ENCODE measurements around the gene IZUMO3. TPM values are rescaled to one million over a fixed set of nuclear protein-coding genes. Genes with fewer than 3 reads are reported as not detected.

Gene IZUMO3
- total RNA-seq, 1 experiment from 2014 or later: not detected

DNA sequence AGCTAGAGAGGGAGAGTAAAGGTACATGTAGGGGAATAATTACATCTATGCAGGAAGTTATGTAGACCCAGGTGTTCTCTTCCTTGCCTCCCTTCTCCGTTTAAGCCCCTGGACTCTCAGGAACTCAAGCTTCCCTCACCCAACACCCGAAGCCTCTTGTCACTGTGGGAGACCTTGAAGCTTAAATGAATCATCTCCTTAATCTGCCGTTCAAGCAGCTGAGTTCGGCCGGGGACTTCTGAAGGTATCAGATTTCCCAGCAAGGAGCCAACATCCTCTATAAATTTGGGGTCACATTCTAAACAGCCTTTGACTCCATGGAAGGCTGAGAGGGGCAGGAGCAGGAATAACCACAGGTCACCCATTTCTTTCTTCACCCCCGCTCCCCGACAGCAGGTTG is 412 bp downstream of the IZUMO3 start:
- H3K4me3 ChIP-seq (ENCODE audit: low read depth, low read length, poor library complexity, severe bottlenecking): no peak overlapping the region
- no peak overlapping the region for H3K27ac ChIP-seq (ENCODE audit: low read depth, low read length, poor library complexity, severe bottlenecking)
- no peak for TF ChIP-seq EZH2 (IDR thresholded peaks at IDR 0.05; ENCODE audit: borderline replicate concordance, low read depth, low read length, poor library complexity, severe bottlenecking)
- TF ChIP-seq, protein P1, sequence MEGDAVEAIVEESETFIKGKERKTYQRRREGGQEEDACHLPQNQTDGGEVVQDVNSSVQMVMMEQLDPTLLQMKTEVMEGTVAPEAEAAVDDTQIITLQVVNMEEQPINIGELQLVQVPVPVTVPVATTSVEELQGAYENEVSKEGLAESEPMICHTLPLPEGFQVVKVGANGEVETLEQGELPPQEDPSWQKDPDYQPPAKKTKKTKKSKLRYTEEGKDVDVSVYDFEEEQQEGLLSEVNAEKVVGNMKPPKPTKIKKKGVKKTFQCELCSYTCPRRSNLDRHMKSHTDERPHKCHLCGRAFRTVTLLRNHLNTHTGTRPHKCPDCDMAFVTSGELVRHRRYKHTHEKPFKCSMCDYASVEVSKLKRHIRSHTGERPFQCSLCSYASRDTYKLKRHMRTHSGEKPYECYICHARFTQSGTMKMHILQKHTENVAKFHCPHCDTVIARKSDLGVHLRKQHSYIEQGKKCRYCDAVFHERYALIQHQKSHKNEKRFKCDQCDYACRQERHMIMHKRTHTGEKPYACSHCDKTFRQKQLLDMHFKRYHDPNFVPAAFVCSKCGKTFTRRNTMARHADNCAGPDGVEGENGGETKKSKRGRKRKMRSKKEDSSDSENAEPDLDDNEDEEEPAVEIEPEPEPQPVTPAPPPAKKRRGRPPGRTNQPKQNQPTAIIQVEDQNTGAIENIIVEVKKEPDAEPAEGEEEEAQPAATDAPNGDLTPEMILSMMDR (conservative IDR thresholded peaks at IDR 0.05; ENCODE audit: low read depth, low read length): no peak
- H3K36me3 ChIP-seq (ENCODE audit: insufficient read depth, low read length, poor library complexity, severe bottlenecking): no peaks in the 10 kb centered on the region
- H3K27me3 ChIP-seq (replicated peaks; ENCODE audit: insufficient read depth, low read depth, low read length, poor library complexity): no peaks in the 10 kb centered on the region
- DNase-seq (ENCODE audit: low spot score): no peak
- POLR2A ChIA-PET (ENCODE audit: low non-redundant PET): no interaction called here
- H3K9me3 ChIP-seq (ENCODE audit: low read depth, low read length, poor library complexity, severe bottlenecking): no peaks in the 10 kb centered on the region
- CTCF ChIA-PET: no interaction called here
- intact Hi-C loops (cut with micrococcal nuclease; ENCODE audit: unreplicated experiment): no loop called here
- BruUV-seq (replicated peaks): no TSS peak
- no peaks in the 10 kb centered on the region for H3K4me1 ChIP-seq (ENCODE audit: insufficient read depth, low read length, poor library complexity, severe bottlenecking)

DNA sequence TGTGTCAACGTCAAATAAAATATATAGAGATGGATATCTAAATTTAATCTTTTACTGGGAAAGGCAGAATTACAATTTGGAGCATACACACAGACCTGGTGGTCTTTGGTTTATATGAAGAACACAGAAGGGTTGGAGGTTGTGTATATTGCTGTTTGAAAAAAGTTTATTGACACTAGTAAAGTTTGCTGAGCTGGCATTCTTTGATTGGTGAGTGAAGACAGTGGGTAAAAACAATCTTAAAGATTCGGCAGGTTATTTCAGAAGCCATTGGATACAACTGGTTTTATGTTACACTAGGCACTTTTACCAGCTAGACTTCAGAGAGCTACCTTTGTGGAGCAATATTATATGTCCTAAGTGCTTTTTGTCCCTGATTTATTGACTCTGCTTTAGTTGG is 27.2 kb downstream of the IZUMO3 start:
- H3K27me3 ChIP-seq (replicated peaks; ENCODE audit: insufficient read depth, low read depth, low read length, poor library complexity): no peaks in the 10 kb centered on the region
- ChIA-PET CTCF (no interaction called here), POLR2A (ENCODE audit: low non-redundant PET) (no interaction called here)
- DNase-seq (ENCODE audit: low spot score): no peak
- TF ChIP-seq, protein P1 (conservative IDR thresholded peaks at IDR 0.05; ENCODE audit: low read depth, low read length): no peak
- TF ChIP-seq EZH2 (IDR thresholded peaks at IDR 0.05; ENCODE audit: borderline replicate concordance, low read depth, low read length, poor library complexity, severe bottlenecking): no peak
- H3K4me1 ChIP-seq (ENCODE audit: insufficient read depth, low read length, poor library complexity, severe bottlenecking): no peaks in the 10 kb centered on the region
- H3K9me3 ChIP-seq (ENCODE audit: low read depth, low read length, poor library complexity, severe bottlenecking): no peaks in the 10 kb centered on the region
- H3K27ac ChIP-seq (ENCODE audit: low read depth, low read length, poor library complexity, severe bottlenecking): no peak overlapping the region
- intact Hi-C loops (cut with micrococcal nuclease; ENCODE audit: unreplicated experiment): no loop called here
- no TSS peak for BruUV-seq (replicated peaks)
- H3K36me3 ChIP-seq (ENCODE audit: insufficient read depth, low read length, poor library complexity, severe bottlenecking): no peaks in the 10 kb centered on the region
- H3K4me3 ChIP-seq (ENCODE audit: low read depth, low read length, poor library complexity, severe bottlenecking): no peak overlapping the region

DNA sequence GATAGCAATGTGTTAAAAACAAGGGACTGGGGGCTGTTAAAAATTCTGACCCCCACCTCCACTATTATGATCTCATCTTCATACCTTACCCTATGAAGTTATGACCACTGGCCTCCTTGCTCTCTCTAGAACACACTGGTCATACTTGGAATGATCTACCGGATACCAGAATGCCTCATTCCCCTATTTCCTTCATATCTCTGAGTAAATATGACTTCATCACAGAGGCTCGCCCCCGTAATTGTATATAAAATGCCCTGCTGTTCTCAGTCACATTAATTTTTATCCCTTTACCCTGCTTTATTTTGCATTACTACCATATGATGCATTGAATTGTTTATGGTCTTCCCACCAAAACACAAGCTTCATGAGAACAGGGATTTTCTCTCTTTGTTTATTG is 29.2 kb downstream of the IZUMO3 start:
- POLR2A ChIA-PET (ENCODE audit: low non-redundant PET): no interaction called here
- Histone ChIP-seq H3K4me1 (ENCODE audit: insufficient read depth, low read length, poor library complexity, severe bottlenecking) (no peaks in the 10 kb centered on the region), H3K36me3 (ENCODE audit: insufficient read depth, low read length, poor library complexity, severe bottlenecking) (no peaks in the 10 kb centered on the region)

More for the DNA sequence above, 29.2 kb downstream of the IZUMO3 start:
- no peak overlapping the region for H3K27ac ChIP-seq (ENCODE audit: low read depth, low read length, poor library complexity, severe bottlenecking)
- H3K4me3 ChIP-seq (ENCODE audit: low read depth, low read length, poor library complexity, severe bottlenecking): no peak overlapping the region
- no peak for DNase-seq (ENCODE audit: low spot score)
- no peak for TF ChIP-seq EZH2 (IDR thresholded peaks at IDR 0.05; ENCODE audit: borderline replicate concordance, low read depth, low read length, poor library complexity, severe bottlenecking)
- TF ChIP-seq, protein P1 (conservative IDR thresholded peaks at IDR 0.05; ENCODE audit: low read depth, low read length): no peak
- H3K27me3 ChIP-seq (replicated peaks; ENCODE audit: insufficient read depth, low read depth, low read length, poor library complexity): no peaks in the 10 kb centered on the region
- no peaks in the 10 kb centered on the region for H3K9me3 ChIP-seq (ENCODE audit: low read depth, low read length, poor library complexity, severe bottlenecking)
- intact Hi-C loops (cut with micrococcal nuclease; ENCODE audit: unreplicated experiment): no loop called here
- no TSS peak for BruUV-seq (replicated peaks)
- CTCF ChIA-PET: no interaction called here

Data from A673 (cell line).